ENCODE measurements around the gene NODAL. TPM values are rescaled to one million over a fixed set of nuclear protein-coding genes. Genes with fewer than 3 reads are reported as not detected.

NODAL gene
- total RNA-seq, 2 experiments from 2014 or later: not detected

DNA sequence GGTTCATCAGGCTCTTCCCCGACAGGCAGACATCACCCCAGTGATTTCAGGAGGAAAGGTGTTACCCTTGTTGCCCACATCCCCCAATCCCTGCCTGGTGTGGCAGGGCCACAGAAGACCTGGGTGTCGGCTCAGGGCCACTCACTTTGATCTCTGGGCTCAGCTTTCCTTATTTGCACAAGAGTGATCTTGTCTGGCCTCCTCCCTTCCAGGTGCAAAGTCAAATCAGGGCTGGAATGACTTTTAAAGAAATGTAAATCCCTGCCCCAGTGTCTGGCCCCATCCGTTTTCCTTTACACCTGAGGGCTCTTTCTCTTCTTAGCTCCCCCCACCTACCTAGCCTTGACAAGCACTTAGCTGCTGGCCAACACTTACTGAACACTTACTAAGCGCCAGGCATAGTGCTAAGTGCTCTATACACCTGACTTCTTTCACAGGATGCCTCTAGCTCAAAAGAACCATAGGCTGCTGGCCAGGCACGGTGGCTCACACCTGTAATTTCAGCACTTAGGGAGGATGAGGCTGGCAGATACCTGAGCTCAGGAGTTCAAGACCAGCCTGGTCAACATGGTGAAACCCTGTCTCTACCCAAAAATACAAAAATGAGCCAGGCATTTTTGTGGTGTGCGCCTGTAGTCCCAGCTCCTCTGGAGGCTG lies 979 bp upstream of the NODAL start:
- intact Hi-C loops (cut with micrococcal nuclease): no loop called here
- CTCF ChIA-PET: no interaction called here

DNA sequence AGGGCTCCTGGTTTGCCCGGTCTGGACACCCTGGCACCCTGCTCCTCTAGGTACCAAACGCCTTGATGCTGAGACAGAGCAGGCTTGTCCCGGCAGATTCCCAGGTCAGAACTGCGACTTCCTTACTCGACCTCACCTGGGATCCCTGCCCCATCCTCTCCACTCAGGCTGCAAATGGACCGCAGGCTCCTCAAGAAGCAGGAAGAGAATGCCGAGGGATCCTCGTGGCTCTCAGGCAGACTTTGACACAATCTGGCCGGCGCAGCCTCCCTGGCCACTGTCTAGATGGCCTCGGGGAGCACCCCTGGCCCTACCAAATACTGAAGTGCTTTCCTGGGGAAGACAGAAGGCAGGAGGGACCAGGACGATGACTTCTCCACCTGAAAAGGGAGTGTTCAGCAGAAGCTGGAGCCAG lies 421 bp upstream of the NODAL start:
- Mint-ChIP-seq H3K9me3 (no peaks in the 10 kb centered on the region), H3K27ac (no peak overlapping the region), H3K4me1 (ENCODE audit: low read depth) (peaks cover 13% of the 10 kb centered on the region), H3K27me3 (peaks cover 35% of the 10 kb centered on the region), H3K36me3 (no peaks in the 10 kb centered on the region), H3K4me3 (no peak overlapping the region)
- ChIA-PET CTCF (interaction anchor here (1.0 to 1.4 kb wide), 2 partner anchors 19 to 40 kb away, joined by 3 to 5 read pairs; no protein-coding TSS in a partner anchor), POLR2A (no interaction called here)
- no peak for DNase-seq
- intact Hi-C loops (cut with micrococcal nuclease): no loop called here

More for the DNA sequence above, 979 bp upstream of the NODAL start:
- H3K9me3 Mint-ChIP-seq: no peaks in the 10 kb centered on the region
- H3K4me1 Mint-ChIP-seq (ENCODE audit: low read depth): peaks cover 13% of the 10 kb centered on the region
- POLR2A ChIA-PET: no interaction called here
- H3K4me3 Mint-ChIP-seq: no peak overlapping the region
- H3K27ac Mint-ChIP-seq: no peak overlapping the region
- DNase-seq: no peak
- peaks cover 35% of the 10 kb centered on the region for H3K27me3 Mint-ChIP-seq
- no peaks in the 10 kb centered on the region for H3K36me3 Mint-ChIP-seq

GRCh38 chr10:70440296-70441160 lies 953 bp downstream of the NODAL start:
- Mint-ChIP-seq H3K4me3 (peak overlapping the region; percentile 55), H3K4me1 (ENCODE audit: low read depth) (peaks cover 13% of the 10 kb centered on the region), H3K9me3 (no peaks in the 10 kb centered on the region), H3K27me3 (peaks cover 35% of the 10 kb centered on the region), H3K36me3 (no peaks in the 10 kb centered on the region), H3K27ac (no peak overlapping the region)
- intact Hi-C loops (cut with micrococcal nuclease): no loop called here
- ChIA-PET POLR2A (interaction anchor here (0.8 kb wide), 1 partner anchor 10 kb away, joined by 5 read pairs; no protein-coding TSS in a partner anchor), CTCF (interaction anchor here (1.4 kb wide), 1 partner anchor 21 kb away, joined by 5 read pairs; no protein-coding TSS in a partner anchor)
- peak; percentile 43 for DNase-seq

DNA sequence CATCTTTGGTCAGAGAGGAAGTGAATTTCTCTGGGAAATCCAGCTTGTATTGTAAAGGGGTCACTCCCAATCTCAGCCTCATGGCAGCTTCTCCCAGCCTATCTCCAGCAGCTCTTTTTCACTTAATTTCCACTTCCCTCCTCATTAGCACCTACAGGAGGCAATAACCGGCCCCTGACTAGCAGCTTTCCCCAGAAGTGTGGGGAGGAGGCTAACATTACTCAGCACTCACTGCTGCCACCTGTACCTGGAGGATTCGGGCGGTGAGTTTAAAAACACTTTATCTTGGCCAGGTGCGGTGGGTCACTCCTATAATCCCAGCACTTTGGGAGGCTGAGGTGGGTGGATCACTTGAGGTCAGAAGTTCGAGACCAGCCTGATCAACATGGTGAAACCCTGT lies 3.8 kb downstream of the NODAL start:
- peaks cover 22% of the 10 kb centered on the region for H3K4me1 Mint-ChIP-seq (ENCODE audit: low read depth)
- H3K27ac Mint-ChIP-seq: no peak overlapping the region
- no peaks in the 10 kb centered on the region for H3K9me3 Mint-ChIP-seq
- H3K36me3 Mint-ChIP-seq: no peaks in the 10 kb centered on the region
- H3K27me3 Mint-ChIP-seq: peaks cover 31% of the 10 kb centered on the region
- DNase-seq: no peak
- ChIA-PET CTCF (no interaction called here), POLR2A (no interaction called here)
- H3K4me3 Mint-ChIP-seq: no peak overlapping the region
- intact Hi-C loops (cut with micrococcal nuclease): no loop called here

- CTCF ChIA-PET: interaction anchor here (0.7 to 1.2 kb wide), 2 partner anchors 26 to 349 kb away, joined by 3 to 4 read pairs; no protein-coding TSS in a partner anchor
- Mint-ChIP-seq H3K27ac (no peak overlapping the region), H3K9me3 (no peaks in the 10 kb centered on the region), H3K27me3 (peaks cover 13% of the 10 kb centered on the region), H3K36me3 (no peaks in the 10 kb centered on the region), H3K4me3 (no peak overlapping the region), H3K4me1 (ENCODE audit: low read depth) (peaks cover 20% of the 10 kb centered on the region)
- POLR2A ChIA-PET: no interaction called here
- no peak for DNase-seq
- intact Hi-C loops (cut with micrococcal nuclease): no loop called here
Observed at GRCh38 chr10:70435241-70436085, 6.0 kb downstream of the NODAL start.

DNA sequence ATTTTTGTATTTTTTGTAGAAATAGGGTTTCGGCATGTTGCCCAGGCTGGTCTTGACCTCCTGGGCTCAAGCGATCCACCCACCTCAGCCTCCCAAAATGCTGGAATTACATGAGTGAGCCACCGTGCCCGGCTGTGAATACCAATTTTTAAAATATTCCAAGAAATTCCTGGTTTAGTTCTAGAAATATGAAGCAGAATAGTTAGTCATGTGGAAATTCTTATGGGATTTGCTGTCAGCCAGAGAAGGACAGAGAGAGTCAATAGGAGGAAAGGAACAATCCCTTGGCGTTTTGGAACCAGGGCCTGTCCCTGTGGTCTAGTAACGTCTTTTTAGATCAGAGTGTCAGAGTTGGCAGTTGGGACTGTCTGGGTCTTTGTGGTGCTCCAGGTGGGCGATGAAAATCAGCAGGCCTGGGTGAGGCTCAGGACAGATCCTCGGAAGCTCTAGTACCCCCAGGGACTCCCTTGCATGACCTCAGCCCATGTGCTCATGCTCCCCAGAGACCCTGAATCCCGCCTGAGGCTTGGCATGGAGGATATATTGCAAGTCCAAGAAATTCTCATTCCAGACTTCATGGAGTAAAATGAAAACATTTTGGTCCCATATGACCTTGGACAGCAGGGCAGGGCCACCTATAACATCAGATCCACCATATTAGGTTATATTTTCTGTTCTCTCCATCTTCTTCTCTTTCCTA lies 7.8 kb downstream of the NODAL start:
- POLR2A ChIA-PET: no interaction called here

DNA sequence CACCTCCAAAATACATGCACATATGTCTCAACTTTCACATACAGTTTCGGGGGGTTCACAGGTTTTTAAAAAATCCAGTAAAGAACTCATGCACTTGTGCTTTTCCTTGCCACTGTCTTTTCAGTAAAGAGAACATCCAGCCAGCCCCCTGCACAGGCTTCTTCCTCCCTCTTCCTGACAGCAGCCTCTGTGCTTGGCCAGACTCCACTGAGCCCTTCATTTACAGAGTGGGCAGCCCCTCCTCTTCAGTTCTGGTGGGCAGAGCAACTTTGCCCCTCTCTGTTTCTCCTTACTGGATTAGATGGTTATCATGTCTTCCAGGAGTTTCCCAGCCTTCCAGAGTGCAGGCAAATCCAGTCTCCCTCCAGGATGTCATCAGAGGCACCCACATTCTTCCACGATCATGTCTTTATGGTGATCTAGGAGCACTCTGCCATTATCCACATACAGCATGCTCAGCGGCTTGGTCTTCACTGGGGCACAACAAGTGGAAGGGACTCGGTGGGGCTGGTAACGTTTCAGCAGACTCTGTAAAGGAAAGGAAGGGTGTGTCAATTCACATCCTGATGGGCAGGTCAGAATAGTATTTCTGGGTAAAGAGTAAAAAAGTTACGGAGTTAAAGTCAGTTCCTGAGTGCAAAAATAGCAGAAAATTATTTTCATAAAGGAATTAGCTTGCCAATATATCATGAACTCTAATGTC lies 8.8 kb downstream of the NODAL start:
- intact Hi-C loops (cut with micrococcal nuclease): no loop called here
- Mint-ChIP-seq H3K27ac (no peak overlapping the region), H3K4me3 (no peak overlapping the region), H3K9me3 (no peaks in the 10 kb centered on the region), H3K4me1 (ENCODE audit: low read depth) (peaks cover 20% of the 10 kb centered on the region), H3K27me3 (no peaks in the 10 kb centered on the region), H3K36me3 (no peaks in the 10 kb centered on the region)
- ChIA-PET POLR2A (interaction anchor here (0.7 kb wide), 1 partner anchor 1264 kb away, joined by 3 read pairs; no protein-coding TSS in a partner anchor), CTCF (interaction anchor here (0.7 to 1.2 kb wide), 4 partner anchors 13 to 211 kb away, joined by 3 to 5 read pairs (median 3); no protein-coding TSS in a partner anchor)
- no peak for DNase-seq

More for the DNA sequence above, 7.8 kb downstream of the NODAL start:
- Mint-ChIP-seq H3K9me3 (no peaks in the 10 kb centered on the region), H3K4me1 (ENCODE audit: low read depth) (peaks cover 20% of the 10 kb centered on the region), H3K4me3 (no peak overlapping the region), H3K27me3 (no peaks in the 10 kb centered on the region), H3K36me3 (no peaks in the 10 kb centered on the region), H3K27ac (no peak overlapping the region)
- DNase-seq: no peak
- intact Hi-C loops (cut with micrococcal nuclease): no loop called here
- CTCF ChIA-PET: interaction anchor here (0.7 to 1.2 kb wide), 3 partner anchors 30 to 212 kb away, joined by 3 read pairs; partner anchors contain the start of gene EIF4EBP2

DNA sequence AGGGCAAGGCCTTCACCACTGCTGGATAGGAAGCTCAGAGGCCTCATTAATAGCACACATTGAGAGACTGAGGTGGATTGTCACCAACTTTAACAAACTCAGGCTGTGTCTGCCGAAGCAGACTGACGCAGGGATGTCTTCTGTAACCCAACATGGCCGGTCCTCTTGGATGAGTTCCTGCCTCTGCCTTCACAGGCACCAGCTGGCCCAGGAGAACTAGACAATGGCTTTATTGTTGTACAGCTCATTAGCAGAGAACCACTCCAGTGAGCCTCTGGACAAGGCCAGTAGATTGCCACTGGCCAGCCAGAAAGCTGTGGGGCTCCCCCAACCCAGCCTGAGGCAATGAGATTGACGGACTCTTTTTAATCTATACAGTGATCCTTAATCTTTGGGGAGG lies 9.4 kb downstream of the NODAL start:
- no peak overlapping the region for H3K27ac Mint-ChIP-seq
- POLR2A ChIA-PET: no interaction called here

GRCh38 chr10:70430493-70431445 lies 10.7 kb downstream of the NODAL start:
- ChIA-PET POLR2A (interaction anchor here (0.7 to 1.4 kb wide), 2 partner anchors 9 to 26 kb away, joined by 3 to 5 read pairs; no protein-coding TSS in a partner anchor), CTCF (interaction anchor here (0.6 to 1.3 kb wide), 5 partner anchors 16 to 81 kb away, joined by 3 to 5 read pairs (median 3); no protein-coding TSS in a partner anchor)
- no peak overlapping the region for H3K4me3 Mint-ChIP-seq

More for the DNA sequence above, 9.4 kb downstream of the NODAL start:
- no peak overlapping the region for H3K4me3 Mint-ChIP-seq
- H3K9me3 Mint-ChIP-seq: no peaks in the 10 kb centered on the region
- intact Hi-C loops (cut with micrococcal nuclease): no loop called here
- H3K36me3 Mint-ChIP-seq: no peaks in the 10 kb centered on the region
- CTCF ChIA-PET: interaction anchor here (1.0 to 1.2 kb wide), 2 partner anchors 14 to 52 kb away, joined by 3 read pairs; no protein-coding TSS in a partner anchor
- H3K27me3 Mint-ChIP-seq: no peaks in the 10 kb centered on the region
- H3K4me1 Mint-ChIP-seq (ENCODE audit: low read depth): peaks cover 20% of the 10 kb centered on the region
- no peak for DNase-seq

DNA sequence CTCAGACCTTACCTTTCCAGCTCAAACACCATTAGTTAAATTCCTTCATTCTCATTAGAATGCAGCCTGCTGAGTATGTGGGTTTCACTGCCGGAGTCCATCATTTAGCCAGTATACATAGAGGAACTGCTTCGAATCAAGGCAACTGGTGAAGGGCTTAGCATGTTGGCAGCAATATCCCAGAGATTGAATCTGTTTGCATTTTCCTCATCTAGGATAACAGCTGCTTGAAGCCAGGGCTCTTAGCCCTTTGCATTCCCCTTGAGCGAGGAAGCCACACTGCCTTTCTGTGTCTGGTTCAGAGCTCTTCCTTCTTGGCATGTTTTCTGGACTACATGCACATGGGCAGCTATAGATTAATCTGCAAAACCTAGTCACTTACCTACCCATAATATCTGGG lies 14.7 kb downstream of the NODAL start:
- CTCF ChIA-PET: interaction anchor here (1.2 to 1.9 kb wide), 2 partner anchors 21 to 34 kb away, joined by 3 to 4 read pairs; no protein-coding TSS in a partner anchor
- no peak overlapping the region for H3K4me3 Mint-ChIP-seq
- no peak for DNase-seq
- peaks cover 18% of the 10 kb centered on the region for H3K36me3 Mint-ChIP-seq
- no peak overlapping the region for H3K27ac Mint-ChIP-seq
- intact Hi-C loops (cut with micrococcal nuclease): no loop called here
- H3K27me3 Mint-ChIP-seq: no peaks in the 10 kb centered on the region
- H3K4me1 Mint-ChIP-seq (ENCODE audit: low read depth): peaks cover 7% of the 10 kb centered on the region
- POLR2A ChIA-PET: no interaction called here
- H3K9me3 Mint-ChIP-seq: no peaks in the 10 kb centered on the region

More at GRCh38 chr10:70430493-70431445, 10.7 kb downstream of the NODAL start:
- Mint-ChIP-seq H3K9me3 (no peaks in the 10 kb centered on the region), H3K27me3 (no peaks in the 10 kb centered on the region), H3K36me3 (no peaks in the 10 kb centered on the region), H3K4me1 (ENCODE audit: low read depth) (peaks cover 20% of the 10 kb centered on the region), H3K27ac (no peak overlapping the region)
- intact Hi-C loops (cut with micrococcal nuclease): no loop called here
- DNase-seq: no peak
